Mesenchymal stem cell (in vitro differentiated cells and primary cell): ENCODE data around the gene SNX10.

Experiments
- DNase-seq: peaks from one replicate; pipeline ENCODE4 v3.0.0-alpha.2; 2013
- H2AFZ ChIP-seq: one replicate; pipeline ENCODE4 v1.6.1; 2013; ENCODE audit warnings: low read depth, mild to moderate bottlenecking, control low read depth, inconsistent platforms, low read length, moderate library complexity
- H2AK5ac ChIP-seq: 2 replicates; pipeline ENCODE4 v1.6.1; 2013; ENCODE audit warnings: low read length, moderate library complexity, mild to moderate bottlenecking, inconsistent platforms; ENCODE audit not compliant: severe bottlenecking
- H2BK120ac ChIP-seq: one replicate; pipeline ENCODE4 v1.6.1; 2013; ENCODE audit warnings: low read depth, mild to moderate bottlenecking, inconsistent platforms, low read length, moderate library complexity
- H2BK12ac ChIP-seq, 2 experiments: one replicate each; pipeline ENCODE4 v1.6.1; 2013; ENCODE audit warnings: inconsistent platforms in 2 of 2, low read length in 2 of 2, mild to moderate bottlenecking in 2 of 2, moderate library complexity in 2 of 2, control low read depth in 1 of 2
- H2BK15ac ChIP-seq: one replicate; pipeline ENCODE4 v1.6.1; 2013; ENCODE audit warnings: mild to moderate bottlenecking, low read depth, inconsistent platforms; ENCODE audit not compliant: poor library complexity, severe bottlenecking
- H2BK5ac ChIP-seq: 2 replicates; pipeline ENCODE4 v1.6.1; 2013; ENCODE audit warnings: low read depth, mild to moderate bottlenecking, low read length, control low read depth, inconsistent platforms; ENCODE audit not compliant: poor library complexity, severe bottlenecking
- H3K14ac ChIP-seq, 2 experiments: one replicate each; pipeline ENCODE4 v1.6.1; 2013; ENCODE audit warnings: inconsistent platforms in 2 of 2, low read length in 2 of 2, control low read depth in 1 of 2, mild to moderate bottlenecking in 1 of 2, moderate library complexity in 1 of 2
- H3K18ac ChIP-seq, 2 experiments: one replicate each; pipeline ENCODE4 v1.6.1; 2013; ENCODE audit warnings: inconsistent platforms in 2 of 2, low read length in 2 of 2, control low read depth in 1 of 2, low read depth in 1 of 2, mild to moderate bottlenecking in 1 of 2
- H3K23ac ChIP-seq, 2 experiments: one replicate each; pipeline ENCODE4 v1.6.1; 2013; ENCODE audit warnings: inconsistent platforms in 2 of 2, low read length in 2 of 2, mild to moderate bottlenecking in 2 of 2, moderate library complexity in 2 of 2, control low read depth in 1 of 2
- H3K27ac ChIP-seq: 2 replicates; pipeline ENCODE4 v1.5.1; 2013; ENCODE audit warnings: mild to moderate bottlenecking, moderate library complexity, low read length, control low read depth, inconsistent platforms; ENCODE audit not compliant: poor library complexity, severe bottlenecking
- H3K27me3 ChIP-seq, 2 experiments: 2 replicates each; pipeline versions ENCODE4 v1.6.1 to v1.7.0; 2013; ENCODE audit warnings: low read length in 2 of 2, mild to moderate bottlenecking in 2 of 2, moderate library complexity in 2 of 2, control low read depth in 1 of 2, inconsistent platforms in 1 of 2; ENCODE audit not compliant: control insufficient read depth in 1 of 2, insufficient read depth in 1 of 2
- H3K36me3 ChIP-seq, 2 experiments: 2 replicates each; pipeline versions ENCODE4 v1.6.1 to v1.7.0; 2013; ENCODE audit warnings: low read length in 2 of 2, control low read depth in 1 of 2, inconsistent platforms in 1 of 2, low read depth in 1 of 2, mild to moderate bottlenecking in 1 of 2; ENCODE audit not compliant: insufficient read depth in 2 of 2, control insufficient read depth in 1 of 2
- H3K4ac ChIP-seq, 2 experiments: one replicate each; pipeline ENCODE4 v1.6.1; 2013; ENCODE audit warnings: inconsistent platforms in 2 of 2, low read length in 2 of 2, mild to moderate bottlenecking in 2 of 2, moderate library complexity in 2 of 2, control low read depth in 1 of 2, low read depth in 1 of 2
- H3K4me1 ChIP-seq: 2 replicates; pipeline ENCODE4 v1.6.1; 2013; ENCODE audit warnings: low read depth, low read length, control low read depth; ENCODE audit not compliant: control insufficient read depth, insufficient read depth
- H3K4me2 ChIP-seq: 2 replicates; pipeline ENCODE4 v1.6.1; 2013; ENCODE audit warnings: low read length, mild to moderate bottlenecking, inconsistent platforms; ENCODE audit not compliant: poor library complexity, severe bottlenecking
- H3K4me3 ChIP-seq, 2 experiments: 2 replicates each; pipeline versions ENCODE4 v1.5.1 to v1.7.0; 2013; ENCODE audit warnings: low read length in 2 of 2, mild to moderate bottlenecking in 2 of 2, control low read depth in 1 of 2, low read depth in 1 of 2; ENCODE audit not compliant: insufficient read depth in 1 of 2
- H3K79me1 ChIP-seq: replicated peaks from 2 replicates; pipeline ENCODE4 v1.6.1; 2013; ENCODE audit warnings: mild to moderate bottlenecking, control low read depth, low read length, inconsistent platforms; ENCODE audit not compliant: poor library complexity, severe bottlenecking
- H3K9ac ChIP-seq: 2 replicates; pipeline ENCODE4 v1.7.0; 2013; ENCODE audit warnings: mild to moderate bottlenecking, low read length, moderate library complexity
- H3K9me3 ChIP-seq: 2 replicates; pipeline ENCODE4 v1.7.0; 2013; ENCODE audit warnings: mild to moderate bottlenecking, low read length; ENCODE audit not compliant: control insufficient read depth
- H4K8ac ChIP-seq: one replicate; pipeline ENCODE4 v1.6.1; 2013; ENCODE audit warnings: inconsistent platforms, mild to moderate bottlenecking, low read length, moderate library complexity
- H4K91ac ChIP-seq: one replicate; pipeline ENCODE4 v1.6.1; 2013; ENCODE audit warnings: mild to moderate bottlenecking, low read length, inconsistent platforms
- WGBS: methylation state at CpG from one replicate; pipeline ENCODE4 v1.1.7; 2013; ENCODE audit warnings: mixed read lengths; 5-methylcytosine and 5-hydroxymethylcytosine counted together

SNX10 gene

DNA sequence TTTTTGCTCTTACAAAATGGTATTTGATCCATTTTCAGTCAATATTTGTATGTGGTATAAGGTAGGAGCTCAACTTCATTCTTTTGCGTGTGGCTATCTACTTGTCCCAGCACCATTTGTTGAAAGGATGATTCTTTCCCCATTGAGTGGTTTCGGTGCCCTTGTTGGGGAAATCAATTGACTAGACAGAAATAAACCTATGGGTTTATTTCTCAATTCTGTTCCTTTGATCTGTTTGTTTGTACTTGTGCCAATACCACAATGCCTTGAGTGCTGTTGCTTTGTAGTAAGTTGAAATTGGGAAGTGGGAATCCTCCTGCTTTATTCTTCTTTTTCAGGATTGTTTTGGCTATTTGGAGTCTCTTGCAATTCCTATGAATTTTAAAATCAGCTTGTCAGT, 41.0 kb downstream of the SNX10 start:
- Histone ChIP-seq H3K18ac (no peak overlapping the region), H2AK5ac (no peak overlapping the region), H3K27ac (no peak overlapping the region), H3K79me1 (no peaks in the 10 kb centered on the region), H3K4me2 (no peak overlapping the region), H3K9ac (no peak overlapping the region), H3K36me3 (no peaks in the 10 kb centered on the region), H4K8ac (no peak overlapping the region), H2BK5ac (no peak overlapping the region), H3K9me3 (no peaks in the 10 kb centered on the region), H3K23ac (no peak overlapping the region), H2AFZ (no peak overlapping the region), H3K4me3 (no peak overlapping the region), H3K14ac (no peak overlapping the region), H3K4ac (no peak overlapping the region), H3K4me1 (peaks cover 3% of the 10 kb centered on the region), H2BK12ac (no peak overlapping the region), H2BK120ac (no peak overlapping the region), H3K27me3 (no peaks in the 10 kb centered on the region), H2BK15ac (no peak overlapping the region), H4K91ac (no peak overlapping the region)
- 97% methylated on average over 2 of the region's 2 CpGs for WGBS
- DNase-seq = no peak

DNA sequence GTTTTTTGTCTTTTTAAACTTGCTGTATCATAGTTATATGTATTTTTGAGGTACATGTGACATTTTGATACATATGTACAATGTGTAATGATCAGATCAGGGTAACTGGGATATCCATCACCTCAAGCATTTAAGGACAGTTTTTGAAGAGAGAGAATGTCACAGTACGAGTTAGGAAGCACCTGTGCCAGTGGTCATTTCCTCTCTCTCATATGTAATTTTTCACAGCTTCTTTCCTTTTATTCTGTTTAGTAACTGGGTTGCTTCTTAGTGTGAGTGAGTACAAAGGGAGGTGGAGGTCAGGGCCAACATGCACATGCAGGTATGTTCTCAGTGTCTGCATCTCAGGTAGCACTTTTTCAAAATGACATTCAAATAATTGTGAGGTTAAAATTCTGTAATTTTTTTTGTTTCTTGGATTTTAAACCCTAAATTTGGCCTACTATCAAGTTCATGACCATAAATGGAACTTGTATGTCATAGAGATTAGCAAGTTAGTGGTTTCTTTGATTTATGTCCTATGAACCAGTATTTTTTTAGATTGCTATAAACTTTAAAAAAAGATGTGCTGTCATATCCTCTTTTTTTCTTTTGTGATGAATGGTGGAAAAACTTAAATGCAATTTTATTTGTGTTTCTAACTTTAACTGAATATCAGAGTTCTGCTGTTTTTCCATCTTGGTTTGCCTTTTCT, 42.7 kb downstream of the SNX10 start:
- H3K9ac ChIP-seq = no peak overlapping the region
- no peaks in the 10 kb centered on the region for H3K9me3 ChIP-seq
- H3K36me3 ChIP-seq = no peaks in the 10 kb centered on the region
- H3K23ac ChIP-seq = no peak overlapping the region
- no peak overlapping the region for H2BK12ac ChIP-seq
- no peak overlapping the region for H2BK5ac ChIP-seq
- DNase-seq = no peak
- H3K79me1 ChIP-seq = no peaks in the 10 kb centered on the region
- H2BK15ac ChIP-seq = no peak overlapping the region
- peaks cover 3% of the 10 kb centered on the region for H3K4me1 ChIP-seq
- H3K14ac ChIP-seq = no peak overlapping the region
- H3K18ac ChIP-seq = no peak overlapping the region
- H2AFZ ChIP-seq = no peak overlapping the region
- H4K8ac ChIP-seq = no peak overlapping the region
- no peak overlapping the region for H3K4ac ChIP-seq
- no peak overlapping the region for H4K91ac ChIP-seq
- no peak overlapping the region for H2AK5ac ChIP-seq
- H2BK120ac ChIP-seq = no peak overlapping the region
- no CpG with 5 or more reads among the region's 1 CpG for WGBS
- no peaks in the 10 kb centered on the region for H3K27me3 ChIP-seq
- H3K4me2 ChIP-seq = no peak overlapping the region
- no peak overlapping the region for H3K27ac ChIP-seq
- no peak overlapping the region for H3K4me3 ChIP-seq

DNA sequence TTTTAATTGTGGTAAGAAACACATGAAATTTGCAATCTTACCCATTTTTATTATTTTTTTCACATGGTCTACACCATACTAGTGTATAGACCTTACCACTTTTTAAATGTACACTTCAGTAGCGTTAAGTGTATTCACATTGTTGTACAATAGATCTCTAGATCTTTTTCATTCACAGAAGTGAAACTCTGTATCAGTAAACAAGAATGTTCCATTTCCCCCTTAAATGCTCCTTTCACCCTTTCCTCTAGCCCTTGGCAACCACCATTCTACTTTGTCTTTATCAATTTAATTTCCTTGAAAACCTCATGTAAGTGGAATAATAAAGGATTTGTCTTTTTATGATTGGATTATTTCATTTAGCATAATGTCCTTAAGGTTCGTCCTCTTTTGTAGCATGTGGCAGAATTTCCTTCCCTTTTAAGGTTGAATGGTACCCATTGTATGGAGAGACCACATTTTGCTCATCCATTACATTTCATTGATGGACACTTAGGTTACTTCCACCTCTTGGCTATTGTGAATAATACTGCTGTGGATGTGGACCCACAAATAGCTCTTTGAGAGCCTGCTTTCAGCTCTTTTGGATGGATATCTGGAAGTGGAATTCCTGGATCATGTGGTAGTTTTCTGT, 45.7 kb downstream of the SNX10 start:
- no peak overlapping the region for H3K9ac ChIP-seq
- no peaks in the 10 kb centered on the region for H3K4me1 ChIP-seq
- no peak overlapping the region for H2AK5ac ChIP-seq
- no peak overlapping the region for H4K91ac ChIP-seq
- no peak overlapping the region for H2BK15ac ChIP-seq
- no peak overlapping the region for H3K4me3 ChIP-seq
- H3K4me2 ChIP-seq = no peak overlapping the region
- H2BK12ac ChIP-seq = no peak overlapping the region
- H3K36me3 ChIP-seq = no peaks in the 10 kb centered on the region
- H3K27ac ChIP-seq = no peak overlapping the region
- H3K79me1 ChIP-seq = no peaks in the 10 kb centered on the region
- WGBS = 67% methylated on average over 1 of the region's 2 CpGs
- H3K23ac ChIP-seq = no peak overlapping the region
- H3K14ac ChIP-seq = no peak overlapping the region
- H2BK120ac ChIP-seq = no peak overlapping the region
- no peak overlapping the region for H4K8ac ChIP-seq
- H2BK5ac ChIP-seq = no peak overlapping the region
- DNase-seq = no peak
- H3K4ac ChIP-seq = no peak overlapping the region
- H2AFZ ChIP-seq = no peak overlapping the region
- H3K27me3 ChIP-seq = no peaks in the 10 kb centered on the region
- H3K18ac ChIP-seq = no peak overlapping the region
- H3K9me3 ChIP-seq = no peaks in the 10 kb centered on the region

DNA sequence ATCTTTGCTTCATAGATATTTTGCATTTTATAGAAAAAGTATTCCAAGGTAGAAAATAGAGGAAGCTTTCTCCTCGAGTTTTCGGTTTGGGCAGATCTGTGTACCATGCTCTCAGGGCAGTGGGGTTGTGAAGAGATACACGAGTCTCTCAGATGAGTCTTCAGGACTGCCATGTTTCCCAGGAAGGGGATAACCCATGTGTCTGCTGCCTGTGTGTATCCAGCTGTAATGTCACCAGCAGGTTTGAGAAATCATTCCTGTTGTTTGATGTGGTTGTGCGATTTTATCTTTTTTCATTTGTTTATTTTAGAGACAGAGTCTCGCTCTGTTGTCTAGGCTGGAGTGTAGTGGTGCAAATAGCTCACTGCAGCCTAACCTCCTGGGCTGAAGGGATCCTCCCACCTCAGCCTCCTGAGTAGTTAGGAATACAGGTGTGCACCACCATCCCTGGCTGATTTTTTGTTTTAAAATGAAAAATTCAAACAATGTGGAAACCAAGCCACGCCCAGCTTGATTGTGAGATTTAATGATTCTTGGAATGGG, 48.9 kb downstream of the SNX10 start:
- no peak overlapping the region for H4K8ac ChIP-seq
- no peak overlapping the region for H3K23ac ChIP-seq
- H3K4me2 ChIP-seq = no peak overlapping the region
- H3K18ac ChIP-seq = no peak overlapping the region
- WGBS = 90% methylated on average over 6 of the region's 6 CpGs
- H3K9me3 ChIP-seq = no peaks in the 10 kb centered on the region
- H2BK15ac ChIP-seq = no peak overlapping the region
- H4K91ac ChIP-seq = no peak overlapping the region
- no peak overlapping the region for H3K4me3 ChIP-seq
- H2AFZ ChIP-seq = no peak overlapping the region
- H3K4ac ChIP-seq = no peak overlapping the region
- H2BK120ac ChIP-seq = no peak overlapping the region
- H3K9ac ChIP-seq = no peak overlapping the region
- H2BK12ac ChIP-seq = no peak overlapping the region
- H3K36me3 ChIP-seq = no peaks in the 10 kb centered on the region
- no peak overlapping the region for H3K27ac ChIP-seq
- no peak overlapping the region for H3K14ac ChIP-seq
- no peaks in the 10 kb centered on the region for H3K79me1 ChIP-seq
- no peaks in the 10 kb centered on the region for H3K27me3 ChIP-seq
- no peaks in the 10 kb centered on the region for H3K4me1 ChIP-seq
- no peak overlapping the region for H2AK5ac ChIP-seq
- no peak for DNase-seq
- H2BK5ac ChIP-seq = no peak overlapping the region
